H9 (cell line): ENCODE results near the gene SEMA3G. TPM values are rescaled to one million over a fixed set of nuclear protein-coding genes. Genes with fewer than 3 reads are reported as not detected.

Source experiments
- DNase-seq: peaks from one replicate; pipeline ENCODE4 v3.0.0-alpha.2; 2017
- H2AFZ ChIP-seq: one replicate; pipeline ENCODE4 v1.6.1; 2013; ENCODE audit warnings: mild to moderate bottlenecking, low read length, control low read depth, moderate library complexity
- H2AK5ac ChIP-seq: 2 replicates; pipeline ENCODE4 v1.6.1; 2013; ENCODE audit warnings: low read length, control low read depth, mixed read lengths; ENCODE audit not compliant: insufficient read length
- H2BK120ac ChIP-seq: one replicate; pipeline ENCODE4 v1.6.1; 2013; ENCODE audit warnings: low read depth, mild to moderate bottlenecking, low read length, control low read depth, inconsistent platforms; ENCODE audit not compliant: poor library complexity, severe bottlenecking
- H2BK12ac ChIP-seq: 2 replicates; pipeline ENCODE4 v1.6.1; 2013; ENCODE audit warnings: low read length, control low read depth, mixed read lengths, low read depth; ENCODE audit not compliant: insufficient read length
- H2BK15ac ChIP-seq: 2 replicates; pipeline ENCODE4 v1.6.1; 2013; ENCODE audit warnings: low read depth, low read length, control low read depth
- H2BK20ac ChIP-seq: one replicate; pipeline ENCODE4 v1.6.1; 2013; ENCODE audit warnings: low read depth, mild to moderate bottlenecking, low read length, control low read depth, inconsistent platforms; ENCODE audit not compliant: poor library complexity, severe bottlenecking
- H2BK5ac ChIP-seq: 2 replicates; pipeline ENCODE4 v1.6.1; 2013; ENCODE audit warnings: low read length, control low read depth, mixed read lengths; ENCODE audit not compliant: insufficient read length
- H3K14ac ChIP-seq: 2 replicates; pipeline ENCODE4 v1.6.1; 2013; ENCODE audit warnings: low read length, control low read depth; ENCODE audit not compliant: insufficient read depth
- H3K18ac ChIP-seq: 2 replicates; pipeline ENCODE4 v1.6.1; 2013; ENCODE audit warnings: low read depth, mild to moderate bottlenecking, mixed read lengths, low read length, control low read depth; ENCODE audit not compliant: insufficient read length
- H3K23ac ChIP-seq: 2 replicates; pipeline ENCODE4 v1.6.1; 2013; ENCODE audit warnings: low read length, control low read depth, mixed read lengths, low read depth; ENCODE audit not compliant: insufficient read length
- H3K23me2 ChIP-seq: 2 replicates; pipeline ENCODE4 v1.6.1; 2013; ENCODE audit warnings: low read depth, mild to moderate bottlenecking, mixed read lengths, low read length, control low read depth; ENCODE audit not compliant: insufficient read length, poor library complexity, severe bottlenecking
- H3K27ac ChIP-seq: 2 replicates; pipeline ENCODE4 v1.5.1; 2013; ENCODE audit warnings: low read length, control low read depth, mixed read lengths, low read depth; ENCODE audit not compliant: insufficient read length
- H3K27me3 ChIP-seq: 2 replicates; pipeline ENCODE4 v1.6.1; 2013; ENCODE audit warnings: low read length, control low read depth, inconsistent platforms; ENCODE audit not compliant: insufficient read depth
- H3K4ac ChIP-seq: 2 replicates; pipeline ENCODE4 v1.6.1; 2013; ENCODE audit warnings: low read depth, mild to moderate bottlenecking, control low read depth, inconsistent platforms, low read length, moderate library complexity
- H3K4me1 ChIP-seq: 2 replicates; pipeline ENCODE4 v1.6.1; 2013; ENCODE audit warnings: low read length, control low read depth, inconsistent platforms; ENCODE audit not compliant: insufficient read depth
- H3K4me2 ChIP-seq: 2 replicates; pipeline ENCODE4 v1.6.1; 2013; ENCODE audit warnings: low read length, control low read depth, mixed read lengths; ENCODE audit not compliant: insufficient read length, insufficient read depth
- H3K56ac ChIP-seq: 2 replicates; pipeline ENCODE4 v1.6.1; 2013; ENCODE audit warnings: low read depth, mild to moderate bottlenecking, mixed read lengths, low read length, control low read depth; ENCODE audit not compliant: insufficient read length
- H3K79me1 ChIP-seq: 2 replicates; pipeline ENCODE4 v1.6.1; 2013; ENCODE audit warnings: low read depth, mild to moderate bottlenecking, moderate library complexity, low read length, control low read depth, inconsistent platforms; ENCODE audit not compliant: insufficient read depth, poor library complexity, severe bottlenecking
- H3K79me2 ChIP-seq: 2 replicates; pipeline ENCODE4 v1.6.1; 2013; ENCODE audit warnings: low read length, control low read depth, inconsistent platforms; ENCODE audit not compliant: insufficient read depth
- H3K9ac ChIP-seq: 2 replicates; pipeline ENCODE4 v1.6.1; 2013; ENCODE audit warnings: low read length, control low read depth, mixed read lengths; ENCODE audit not compliant: insufficient read length; ENCODE audit errors: extremely low read depth
- H3K9me3 ChIP-seq: one replicate; pipeline ENCODE4 v1.6.1; 2013; ENCODE audit warnings: low read depth, low read length, inconsistent platforms; ENCODE audit not compliant: control insufficient read depth
- H3T11ph ChIP-seq: one replicate; pipeline ENCODE4 v1.6.1; 2013; ENCODE audit warnings: mild to moderate bottlenecking, low read length, control low read depth, inconsistent platforms
- H4K20me1 ChIP-seq: one replicate; pipeline ENCODE4 v1.6.1; 2013; ENCODE audit not compliant: control insufficient read depth, insufficient read length, insufficient read depth
- H4K5ac ChIP-seq: 2 replicates; pipeline ENCODE4 v1.6.1; 2013; ENCODE audit warnings: low read depth, mild to moderate bottlenecking, mixed read lengths, low read length, control low read depth; ENCODE audit not compliant: insufficient read length
- H4K8ac ChIP-seq: replicated peaks from 2 replicates; pipeline ENCODE4 v1.6.1; 2013; ENCODE audit warnings: low read length, control low read depth, mixed read lengths, low read depth; ENCODE audit not compliant: insufficient read length
- H4K91ac ChIP-seq: 2 replicates; pipeline ENCODE4 v1.6.1; 2013; ENCODE audit warnings: low read depth, mild to moderate bottlenecking, moderate library complexity, mixed read lengths, low read length, control low read depth; ENCODE audit not compliant: insufficient read length
- H3K27ac Mint-ChIP-seq, 3 experiments: 2 replicates in 2 of 3; 3 replicates in 1 of 3; pipeline ENCODE4 v1.8.0; 2020 to 2021; ENCODE audit warnings: mixed read lengths in 3 of 3, mild to moderate bottlenecking in 1 of 3, moderate library complexity in 1 of 3
- H3K27me3 Mint-ChIP-seq: 2 replicates; pipeline ENCODE4 v1.8.0; 2021; ENCODE audit warnings: low read depth, mild to moderate bottlenecking, moderate library complexity, mixed read lengths
- H3K36me3 Mint-ChIP-seq, 3 experiments: 2 replicates in 2 of 3; 3 replicates in 1 of 3; pipeline ENCODE4 v1.8.0; 2020 to 2021; ENCODE audit warnings: low read depth in 3 of 3, mixed read lengths in 3 of 3; ENCODE audit not compliant: insufficient read depth in 1 of 3
- H3K4me1 Mint-ChIP-seq, 2 experiments: 2 replicates each; pipeline ENCODE4 v1.8.0; 2020; ENCODE audit warnings: mixed read lengths in 2 of 2
- H3K4me3 Mint-ChIP-seq, 2 experiments: 2 replicates in 1 of 2; 3 replicates in 1 of 2; pipeline ENCODE4 v1.8.0; 2020 to 2021; ENCODE audit warnings: mild to moderate bottlenecking in 2 of 2, mixed read lengths in 2 of 2, moderate library complexity in 1 of 2
- H3K9me3 Mint-ChIP-seq, 2 experiments: 2 replicates in 1 of 2; 3 replicates in 1 of 2; pipeline ENCODE4 v1.8.0; 2020; ENCODE audit warnings: mild to moderate bottlenecking in 2 of 2, mixed read lengths in 2 of 2, moderate library complexity in 1 of 2
- CTCF ChIP-seq: fragments of 200-600 bp; sonication (generic); conservative IDR thresholded peaks from 3 replicates; pipeline ENCODE4 v1.8.0; 2021; ENCODE audit warnings: antibody characterized with exemption, mild to moderate bottlenecking
- WGBS: extraction: QIAGEN DNeasy Blood & Tissue Kit; methylation state at CpG from one replicate; pipeline ENCODE4 v1.1.7; 2013; ENCODE audit warnings: missing lambda C conversion rate, low lambda C conversion rate, mixed read lengths; ENCODE audit not compliant: insufficient read length; ENCODE audit errors: extremely low coverage; 5-methylcytosine and 5-hydroxymethylcytosine counted together
- total RNA-seq: library from RNA; stranded (reverse); gene quantifications from 2 replicates; pipeline ENCODE4 v1.2.1, GENCODE V29; 2021

Gene SEMA3G
- total RNA-seq, 1 experiment from 2014 or later = 2.4 TPM

GRCh38 chr3:52430416-52430810 is 14.5 kb downstream of the SEMA3G start:
- no peak overlapping the region for H3K18ac ChIP-seq
- H3K9ac ChIP-seq = no peak overlapping the region
- H2BK20ac ChIP-seq = no peak overlapping the region
- no peak for DNase-seq
- no peak overlapping the region for H3K56ac ChIP-seq
- H4K20me1 ChIP-seq = no peaks in the 10 kb centered on the region
- H2BK12ac ChIP-seq = no peak overlapping the region
- no peak overlapping the region for H2AK5ac ChIP-seq
- Mint-ChIP-seq H3K4me1 (peaks cover 14 to 30% of the 10 kb centered on the region in 2 experiments), H3K36me3 (no peaks in the 10 kb centered on the region), H3K27me3 (peaks cover 2% of the 10 kb centered on the region; the same call in 1 of the 2 replicates), H3K4me3 (no peak overlapping the region), H3K27ac (no peak overlapping the region), H3K9me3 (no peaks in the 10 kb centered on the region)
- H3K23me2 ChIP-seq = no peaks in the 10 kb centered on the region
- no peaks in the 10 kb centered on the region for H3K4me1 ChIP-seq
- H3K9me3 ChIP-seq = no peaks in the 10 kb centered on the region
- TF ChIP-seq CTCF = no peak
- no peak overlapping the region for H2BK120ac ChIP-seq
- no peak overlapping the region for H3K4ac ChIP-seq
- no peak overlapping the region for H3K14ac ChIP-seq
- no peak overlapping the region for H3K23ac ChIP-seq
- no peaks in the 10 kb centered on the region for H3K79me1 ChIP-seq
- H4K5ac ChIP-seq = no peak overlapping the region
- no peaks in the 10 kb centered on the region for H3K27me3 ChIP-seq
- no CpG with 5 or more reads among the region's 9 CpGs for WGBS
- no peak overlapping the region for H3K4me2 ChIP-seq
- H2BK5ac ChIP-seq = no peak overlapping the region
- H2BK15ac ChIP-seq = no peak overlapping the region
- no peak overlapping the region for H3K27ac ChIP-seq
- H4K91ac ChIP-seq = no peak overlapping the region
- no peak overlapping the region for H2AFZ ChIP-seq
- H4K8ac ChIP-seq = no peak overlapping the region
- H3K79me2 ChIP-seq = no peaks in the 10 kb centered on the region
- H3T11ph ChIP-seq = no peak overlapping the region
